Subcutaneous adipose tissue (tissue), 4 donors: ENCODE results near the gene WWTR1. TPM values are rescaled to one million over a fixed set of nuclear protein-coding genes. Genes with fewer than 3 reads are reported as not detected.

ENCODE experiments used
- CTCF ChIP-seq: fragments of 450-650 bp; IDR thresholded peaks from one replicate; pipeline ENCODE4 v1.5.1; 2016; ENCODE audit warnings: low read depth, mild to moderate bottlenecking, control low read depth, antibody characterized with exemption, moderate library complexity
- total RNA-seq, 4 donors: library from RNA; depleted of rRNA; stranded (reverse); fragments of >200 nt; gene quantifications; one replicate each; pipeline ENCODE4 v1.1.0, GENCODE V29; 2016

The WWTR1 gene
- total RNA-seq, 4 donors from 2014 or later, result 47.9 to 89.3 (median 62.4) TPM

DNA sequence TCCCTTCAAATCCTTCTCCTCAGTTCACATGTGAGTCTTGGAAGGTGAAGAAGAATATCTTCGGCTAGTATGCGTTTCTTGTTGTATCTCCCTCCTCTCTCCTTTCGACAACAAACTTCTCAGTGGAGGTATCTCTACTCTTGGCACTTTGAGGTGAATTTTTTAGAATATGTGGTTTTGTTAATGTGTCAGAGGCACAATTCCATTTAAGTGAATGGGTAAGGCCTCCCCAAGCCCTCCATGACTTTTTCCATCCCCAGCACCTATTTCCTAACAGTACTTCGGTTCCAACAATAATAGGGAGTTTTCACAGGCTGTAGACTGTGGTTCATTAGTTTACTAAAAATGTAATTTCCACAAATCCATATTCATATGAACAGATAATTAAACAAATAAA lies 109.2 kb downstream of the WWTR1 start:
- TF ChIP-seq CTCF, result no peak

GRCh38 chr3:149547954-149548668 lies 109.7 kb downstream of the WWTR1 start:
- TF ChIP-seq CTCF, result no peak

- no peak for TF ChIP-seq CTCF
These were observed 110.4 kb downstream of the WWTR1 start for GRCh38 chr3:149547413-149547812.

GRCh38 chr3:149545049-149545448 lies 112.8 kb downstream of the WWTR1 start:
- no peak for TF ChIP-seq CTCF

DNA sequence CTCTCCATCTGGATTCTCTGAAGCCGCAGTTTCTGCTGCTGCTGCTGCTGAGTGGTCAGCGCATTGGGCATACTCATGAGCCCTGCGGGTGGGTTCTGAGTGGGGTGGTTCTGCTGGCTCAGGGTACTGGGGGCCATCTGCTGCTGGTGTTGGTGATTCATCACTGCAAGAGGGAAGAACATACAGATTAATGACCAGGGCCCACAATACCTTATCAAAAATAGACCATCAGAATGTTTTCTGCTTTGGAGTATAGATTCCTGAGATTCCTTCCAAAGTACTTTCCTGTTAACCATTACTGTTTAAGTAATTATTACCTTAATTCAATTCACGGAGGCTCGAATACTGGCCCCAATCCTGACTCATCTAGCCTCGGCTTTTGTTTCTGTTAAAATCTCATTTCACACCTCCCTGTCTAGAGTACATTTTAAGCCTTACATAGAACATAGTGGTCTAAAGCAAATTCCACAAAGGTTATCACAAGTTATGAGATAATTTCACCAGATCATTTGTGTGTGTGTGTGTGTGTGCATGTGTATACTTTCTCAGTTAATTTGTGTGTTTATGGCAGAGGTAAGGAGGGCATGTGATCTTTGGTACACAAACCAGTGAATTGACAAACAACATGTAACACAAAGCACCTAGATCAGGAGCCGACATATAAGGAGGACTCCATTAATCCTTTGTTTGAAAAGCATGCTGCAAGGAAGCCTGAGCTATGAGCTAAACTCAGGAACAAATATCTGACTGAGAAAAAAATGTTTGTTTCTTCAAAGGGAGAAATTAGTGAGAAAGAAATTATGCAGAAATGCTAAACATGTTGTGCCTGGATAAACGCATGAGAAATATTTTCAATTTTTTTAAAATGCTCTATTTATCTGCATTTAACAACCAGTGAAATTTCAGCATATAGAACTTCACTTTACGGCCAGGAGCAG lies 115.2 kb downstream of the WWTR1 start:
- TF ChIP-seq CTCF, result no peak

DNA sequence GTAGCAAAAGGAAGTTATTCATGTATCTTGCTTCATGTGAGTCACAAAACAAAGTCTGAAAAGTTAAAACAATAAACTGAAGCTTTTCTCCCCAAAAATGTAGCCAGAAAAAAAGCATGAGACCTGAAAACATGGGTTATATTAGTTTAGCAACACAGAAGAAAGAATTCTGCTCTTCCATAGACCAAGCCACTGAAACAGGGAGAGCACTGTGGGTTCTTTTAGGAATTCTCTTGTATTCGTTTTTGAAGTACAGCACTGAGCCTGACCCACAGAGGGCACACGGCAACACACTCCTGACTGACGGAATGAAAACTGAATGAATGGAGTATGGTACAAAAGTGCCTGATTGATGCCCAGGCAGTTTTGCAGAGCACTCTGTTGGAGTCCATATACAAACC lies 116.7 kb downstream of the WWTR1 start:
- TF ChIP-seq CTCF, result no peak

DNA sequence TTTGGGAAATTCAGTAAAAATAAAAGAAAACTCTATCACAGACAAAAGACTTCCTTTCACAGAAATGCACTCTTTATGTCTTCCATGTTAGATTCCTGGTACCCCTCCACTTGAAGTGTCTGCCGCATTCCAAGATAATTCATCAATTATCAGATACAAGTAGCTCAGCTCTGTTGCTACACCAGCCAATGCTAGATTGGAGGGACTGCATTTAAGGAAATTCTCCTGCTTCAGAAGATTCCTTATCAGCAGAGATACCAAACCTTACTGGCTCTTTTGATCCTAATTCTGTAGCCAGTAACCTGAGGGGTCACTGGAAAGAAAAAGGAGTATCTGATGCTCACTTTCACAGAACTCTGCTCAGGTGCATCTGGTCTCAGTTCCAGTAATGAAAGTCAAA lies 119.5 kb downstream of the WWTR1 start:
- TF ChIP-seq CTCF, result no peak
